Ovary (tissue), 9 donors: ENCODE data around the gene LTO1. TPM values are rescaled to one million over a fixed set of nuclear protein-coding genes. Genes with fewer than 3 reads are reported as not detected.
A peak's percentile ranks its signal among the peaks of the same experiment; 100 is the strongest.

ENCODE experiments used
- DNase-seq, 5 donors: peaks; one replicate each; pipeline ENCODE4 v3.0.0-alpha.2; 2019 to 2020
- H3K27ac ChIP-seq, 2 donors: fragments of 200-600 bp; one replicate each; pipeline versions ENCODE4 v1.5.1 to v1.8.0; 2019 to 2022
- H3K27me3 ChIP-seq: fragments of 200-600 bp; one replicate; pipeline ENCODE4 v1.8.0; 2022
- H3K36me3 ChIP-seq: fragments of 200-600 bp; sonication (generic); one replicate; pipeline ENCODE4 v1.5.1; 2019
- H3K4me1 ChIP-seq: one replicate; pipeline ENCODE4 v1.8.1; 2013; ENCODE audit warnings: mild to moderate bottlenecking, moderate library complexity; ENCODE audit not compliant: insufficient read depth
- H3K4me3 ChIP-seq: fragments of 200-600 bp; sonication (generic); one replicate; pipeline ENCODE4 v1.5.1; 2017
- H3K9me3 ChIP-seq, 2 donors: fragments of 200-600 bp in 1 of 2; sonication (generic) in 1 of 2; one replicate each; pipeline versions ENCODE4 v1.5.1 to v1.8.1; 2013 to 2019; ENCODE audit warnings: mild to moderate bottlenecking in 1 of 2, moderate library complexity in 1 of 2
- EP300 ChIP-seq: sonication (generic); formaldehyde crosslinking; IDR thresholded peaks from one replicate; pipeline ENCODE4 v1.6.1; 2017; ENCODE audit warnings: antibody characterized with exemption
- POLR2A ChIP-seq: fragments of 450-650 bp; IDR thresholded peaks from one replicate; pipeline ENCODE4 v1.6.1; 2017; ENCODE audit warnings: antibody characterized with exemption, mild to moderate bottlenecking, moderate library complexity
- WGBS, 3 donors: extraction: QIAGEN DNeasy Blood & Tissue Kit in 1 of 3; methylation state at CpG; one replicate each; pipeline versions ENCODE4 v1.1.5 to v1.1.7; 2013 to 2017; 5-methylcytosine and 5-hydroxymethylcytosine counted together
- intact Hi-C, 4 donors: fragments of 100-400 bp; cut with DNase I; formaldehyde crosslinking; loops; one replicate each; pipeline versions ENCODE4 v1.11.0 to v1.15.1; 2022 to 2023
- polyA plus RNA-seq, 2 donors: library from polyadenylated mRNA; stranded (reverse); fragments of 200-250 nt in 1 of 2; fragments of 350-450 nt in 1 of 2; fragmentation: Illumina TruSeq in 1 of 2; extraction: RNeasy Lipid Tissue Mini Kit (QIAGEN cat#74804) in 1 of 2; gene quantifications; one replicate each; pipeline ENCODE4 v1.2.3, GENCODE V29; 2013 to 2014
- total RNA-seq, 7 donors: library from RNA; depleted of rRNA in 2 of 7; stranded (reverse); fragments of >200 nt in 2 of 7; fragmentation: NEBNext Ultra II Directional in 3 of 7; extraction: Animal tissue kit (Norgen Biotek cat#: 25700) in 3 of 7; gene quantifications; one replicate each; pipeline versions ENCODE4 v1.1.0 to v1.2.4, GENCODE V29; 2016 to 2023
- TF ChIP-seq, protein P1 (sequence below), 3 donors: fragments of 450-650 bp in 2 of 3; fragments of 200-600 bp in 1 of 3; IDR thresholded peaks; one replicate each; pipeline versions ENCODE4 v1.5.1 to v1.8.0; 2016 to 2022; ENCODE audit warnings: antibody characterized with exemption in 3 of 3, mild to moderate bottlenecking in 1 of 3
- donor health status: DM: no; HTN: no; CAD: no; lungs with moderate emphysema.
- donor health status: DM: no; HTN: no; CAD: no.
- donor health status: Bipolar disorder and iron deficiency.
- donor health status: DM: yes; HTN: yes; CAD: no.
- donor health status: DM: no; HTN: no; CAD: no.
- donor health status: DM: yes; HTN: yes; CAD: no.

Gene LTO1
- total and polyA plus RNA-seq, 9 donors: 13.4 to 29.9 (median 19.8) TPM

GRCh38 chr11:69664901-69665300 is 10.3 kb downstream of the LTO1 start:
- intact Hi-C loops: no loop called here

GRCh38 chr11:69664103-69664775 is 10.9 kb downstream of the LTO1 start:
- Histone ChIP-seq H3K27ac (no peak overlapping the region), H3K27me3 (no peaks in the 10 kb centered on the region), H3K9me3 (no peaks in the 10 kb centered on the region), H3K4me1 (no peaks in the 10 kb centered on the region), H3K36me3 (no peaks in the 10 kb centered on the region), H3K4me3 (no peak overlapping the region)
- intact Hi-C loops: no loop called here
- no peak for TF ChIP-seq POLR2A
- no peak for TF ChIP-seq EP300
- TF ChIP-seq, protein P1, sequence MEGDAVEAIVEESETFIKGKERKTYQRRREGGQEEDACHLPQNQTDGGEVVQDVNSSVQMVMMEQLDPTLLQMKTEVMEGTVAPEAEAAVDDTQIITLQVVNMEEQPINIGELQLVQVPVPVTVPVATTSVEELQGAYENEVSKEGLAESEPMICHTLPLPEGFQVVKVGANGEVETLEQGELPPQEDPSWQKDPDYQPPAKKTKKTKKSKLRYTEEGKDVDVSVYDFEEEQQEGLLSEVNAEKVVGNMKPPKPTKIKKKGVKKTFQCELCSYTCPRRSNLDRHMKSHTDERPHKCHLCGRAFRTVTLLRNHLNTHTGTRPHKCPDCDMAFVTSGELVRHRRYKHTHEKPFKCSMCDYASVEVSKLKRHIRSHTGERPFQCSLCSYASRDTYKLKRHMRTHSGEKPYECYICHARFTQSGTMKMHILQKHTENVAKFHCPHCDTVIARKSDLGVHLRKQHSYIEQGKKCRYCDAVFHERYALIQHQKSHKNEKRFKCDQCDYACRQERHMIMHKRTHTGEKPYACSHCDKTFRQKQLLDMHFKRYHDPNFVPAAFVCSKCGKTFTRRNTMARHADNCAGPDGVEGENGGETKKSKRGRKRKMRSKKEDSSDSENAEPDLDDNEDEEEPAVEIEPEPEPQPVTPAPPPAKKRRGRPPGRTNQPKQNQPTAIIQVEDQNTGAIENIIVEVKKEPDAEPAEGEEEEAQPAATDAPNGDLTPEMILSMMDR (IDR thresholded peaks at IDR 0.05): no peak
- peak in 1 of 5 donors; percentile 7 for DNase-seq
- WGBS, 3 donors: 89 to 93% (median 92%) methylated on average over 14 to 17 of the region's 17 CpGs

More at GRCh38 chr11:69664901-69665300, 10.3 kb downstream of the LTO1 start:
- no peaks in the 10 kb centered on the region for H3K27me3 ChIP-seq
- H3K4me3 ChIP-seq: no peak overlapping the region
- H3K4me1 ChIP-seq: no peaks in the 10 kb centered on the region
- H3K36me3 ChIP-seq: no peaks in the 10 kb centered on the region
- WGBS, 3 donors: 85 to 91% (median 90%) methylated on average over 8 of the region's 8 CpGs
- H3K27ac ChIP-seq: no peak overlapping the region
- H3K9me3 ChIP-seq: no peaks in the 10 kb centered on the region
- DNase-seq: peak in 1 of 5 donors; percentile 4
- TF ChIP-seq POLR2A (no peak), EP300 (no peak)
- TF ChIP-seq, protein P1 (IDR thresholded peaks at IDR 0.05): no peak

GRCh38 chr11:69663326-69663725 is 11.8 kb downstream of the LTO1 start:
- no peaks in the 10 kb centered on the region for H3K9me3 ChIP-seq
- no peak for DNase-seq
- H3K4me1 ChIP-seq: no peaks in the 10 kb centered on the region
- no peaks in the 10 kb centered on the region for H3K27me3 ChIP-seq
- no peak for TF ChIP-seq POLR2A
- TF ChIP-seq, protein P1 (IDR thresholded peaks at IDR 0.05): no peak
- TF ChIP-seq EP300: no peak
- intact Hi-C loops: no loop called here
- H3K36me3 ChIP-seq: no peaks in the 10 kb centered on the region
- H3K4me3 ChIP-seq: no peak overlapping the region
- no peak overlapping the region for H3K27ac ChIP-seq
- 88 to 92% (median 88%) methylated on average over 6 of the region's 6 CpGs for WGBS, 3 donors

GRCh38 chr11:69662806-69663205 is 12.3 kb downstream of the LTO1 start:
- no peak for TF ChIP-seq POLR2A
- TF ChIP-seq, protein P1 (IDR thresholded peaks at IDR 0.05): no peak
- no peak for TF ChIP-seq EP300
- H3K9me3 ChIP-seq: no peaks in the 10 kb centered on the region
- DNase-seq: peak in 1 of 5 donors; percentile 19
- intact Hi-C loops: no loop called here
- no peak overlapping the region for H3K4me3 ChIP-seq
- no peaks in the 10 kb centered on the region for H3K27me3 ChIP-seq
- WGBS, 3 donors: 81 to 86% (median 85%) methylated on average over 13 of the region's 13 CpGs
- H3K27ac ChIP-seq: no peak overlapping the region
- no peaks in the 10 kb centered on the region for H3K4me1 ChIP-seq
- no peaks in the 10 kb centered on the region for H3K36me3 ChIP-seq
